ENCODE measurements around the gene COMMD6.

DNA sequence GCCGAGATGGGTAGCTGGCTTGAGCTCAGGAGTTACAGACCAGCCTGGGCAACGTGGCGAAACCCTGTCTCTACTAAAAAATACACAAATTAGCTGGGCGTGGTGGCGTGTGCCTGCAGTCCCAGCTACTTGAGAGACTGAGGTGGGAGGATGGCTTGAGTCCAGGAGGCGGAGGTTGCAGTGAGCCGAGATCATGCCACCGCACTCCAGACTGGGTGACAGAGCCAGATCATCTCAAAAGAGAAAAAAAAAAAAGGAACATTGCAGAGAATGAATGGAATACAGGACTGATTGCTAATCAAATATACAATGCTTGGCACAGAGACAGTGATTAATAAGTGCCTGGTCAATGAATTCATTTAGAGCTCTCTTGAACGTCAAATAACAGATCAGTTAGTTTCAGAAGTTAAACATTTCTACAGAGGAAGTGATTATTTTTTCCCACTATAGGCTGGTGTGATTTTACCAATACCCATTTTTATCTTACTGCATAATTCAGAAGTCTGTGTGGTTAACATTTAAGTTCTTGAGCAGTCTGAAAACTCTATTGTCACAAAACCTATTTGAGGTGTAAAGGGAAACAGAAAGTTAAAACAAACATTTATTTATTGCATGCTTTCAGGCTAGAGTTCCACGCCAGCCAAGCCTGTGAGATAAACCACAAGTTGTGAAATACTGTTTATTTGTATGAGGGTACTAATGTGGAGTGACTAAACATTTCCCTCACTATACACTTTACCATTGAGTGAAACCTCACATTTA, 48.0 kb downstream of the COMMD6 start:
- TF ChIP-seq CTCF (conservative IDR thresholded peaks at IDR 0.05; ENCODE audit: low read length) (no peak), EZH2phosphoT487 (IDR thresholded peaks at IDR 0.05; ENCODE audit: borderline replicate concordance, low read depth, low read length) (no peak)

Data from OCI-LY7 (cell line).